ENCODE results near the gene GFY. TPM values are rescaled to one million over a fixed set of nuclear protein-coding genes. Genes with fewer than 3 reads are reported as not detected.

GFY gene
- total and polyA plus RNA-seq, 2 donors (not counting 3 experiments of a cell fraction or from before 2014, with no cell fraction given), result not detected

- H3K36me3 ChIP-seq (ENCODE audit: control insufficient read depth in 2 of 2, extremely low read depth in 1 of 2, insufficient read depth in 2 of 2, low read length in 2 of 2), result no peaks in the 10 kb centered on the region
- H3K4me3 ChIP-seq (replicated peaks in 1 of 3; ENCODE audit: insufficient read depth in 1 of 3, low read depth in 1 of 3, low read length in 3 of 3), result no peak overlapping the region
- CTCF ChIA-PET, result no interaction called here
- no peaks in the 10 kb centered on the region for H3K79me2 ChIP-seq (ENCODE audit: control insufficient read depth, insufficient read depth, low read length)
- H3K27ac ChIP-seq (ENCODE audit: insufficient read depth, low read depth, low read length), result no peak overlapping the region
- DNase-seq (ENCODE audit: low read depth, low spot score) (no peak), FAIRE-seq (no peak)
- TF ChIP-seq GATA2 (IDR thresholded peaks at IDR 0.05; ENCODE audit: insufficient read depth, insufficient read length, low read depth, low read length) (no peak), JUN (IDR thresholded peaks at IDR 0.05; ENCODE audit: borderline replicate concordance, insufficient read depth, insufficient read length, low read depth) (no peak), EZH2 (IDR thresholded peaks at IDR 0.05; ENCODE audit: borderline replicate concordance, low read depth, low read length, severe bottlenecking) (no peak)
- no peaks in the 10 kb centered on the region for H3K9me1 ChIP-seq (replicated peaks; ENCODE audit: control insufficient read depth, extremely low read depth, insufficient read depth, low read length)
- H3K4me2 ChIP-seq (ENCODE audit: insufficient read depth, low read length), result no peak overlapping the region
- no peak overlapping the region for H2AFZ ChIP-seq (ENCODE audit: low read depth, low read length)
- POLR2A ChIA-PET, result no interaction called here
- intact Hi-C loops (cut with micrococcal nuclease), result no loop called here
- no peaks in the 10 kb centered on the region for H4K20me1 ChIP-seq (replicated peaks; ENCODE audit: control insufficient read depth, extremely low read depth, insufficient read depth, low read length)
- dilution Hi-C loops (cut with MboI; ENCODE audit: extremely low pct_ligation_motif_present, low sequenced_read_pairs), result no loop called here
- H3K27me3 ChIP-seq (ENCODE audit: control insufficient read depth in 2 of 2, insufficient read depth in 2 of 2, low read length in 2 of 2), result peaks cover 76 to 92% of the 10 kb centered on the region in 2 experiments
- no peaks in the 10 kb centered on the region for H3K9me3 ChIP-seq (replicated peaks; ENCODE audit: control insufficient read depth, insufficient read depth, low read length)
- BruUV-seq (replicated peaks), result no TSS peak
- no peaks in the 10 kb centered on the region for H3K4me1 ChIP-seq (ENCODE audit: control insufficient read depth, extremely low read depth, insufficient read depth, low read length)
- no peak overlapping the region for H3K9ac ChIP-seq (replicated peaks; ENCODE audit: extremely low read depth, insufficient read depth, low read length)
Measured at GRCh38 chr19:49423985-49424303, 1.2 kb upstream of the GFY start.

- H3K4me2 ChIP-seq (ENCODE audit: insufficient read depth, low read length), result no peak overlapping the region
- no peak for FAIRE-seq
Measured at GRCh38 chr19:49425922-49426592, 869 bp downstream of the GFY start.

More at GRCh38 chr19:49425922-49426592, 869 bp downstream of the GFY start:
- Histone ChIP-seq H4K20me1 (replicated peaks; ENCODE audit: control insufficient read depth, extremely low read depth, insufficient read depth, low read length) (no peaks in the 10 kb centered on the region), H3K4me1 (ENCODE audit: control insufficient read depth, extremely low read depth, insufficient read depth, low read length) (no peaks in the 10 kb centered on the region), H3K27me3 (ENCODE audit: control insufficient read depth in 2 of 2, insufficient read depth in 2 of 2, low read length in 2 of 2) (peaks cover 80 to 86% of the 10 kb centered on the region in 2 experiments), H3K36me3 (ENCODE audit: control insufficient read depth in 2 of 2, extremely low read depth in 1 of 2, insufficient read depth in 2 of 2, low read length in 2 of 2) (no peaks in the 10 kb centered on the region), H2AFZ (ENCODE audit: low read depth, low read length) (no peak overlapping the region), H3K9ac (replicated peaks; ENCODE audit: extremely low read depth, insufficient read depth, low read length) (no peak overlapping the region), H3K79me2 (ENCODE audit: control insufficient read depth, insufficient read depth, low read length) (no peaks in the 10 kb centered on the region), H3K9me1 (replicated peaks; ENCODE audit: control insufficient read depth, extremely low read depth, insufficient read depth, low read length) (no peaks in the 10 kb centered on the region), H3K9me3 (replicated peaks; ENCODE audit: control insufficient read depth, insufficient read depth, low read length) (no peaks in the 10 kb centered on the region), H3K27ac (ENCODE audit: insufficient read depth, low read depth, low read length) (no peak overlapping the region), H3K4me3 (replicated peaks in 1 of 3; ENCODE audit: insufficient read depth in 1 of 3, low read depth in 1 of 3, low read length in 3 of 3) (no peak overlapping the region)
- TF ChIP-seq GATA2 (IDR thresholded peaks at IDR 0.05; ENCODE audit: insufficient read depth, insufficient read length, low read depth, low read length), result no peak
- TF ChIP-seq MYC (IDR thresholded peaks at IDR 0.05; ENCODE audit: low read depth, low read length), result no peak
- TF ChIP-seq POLR2AphosphoS5 (IDR thresholded peaks at IDR 0.05; ENCODE audit: insufficient read depth, low read depth, low read length), result no peak
- intact Hi-C loops (cut with micrococcal nuclease) (no loop called here), dilution Hi-C loops (cut with MboI; ENCODE audit: extremely low pct_ligation_motif_present, low sequenced_read_pairs) (no loop called here)
- POLR2A ChIA-PET, result no interaction called here
- CTCF ChIA-PET, result interaction anchor here (2.1 to 2.4 kb wide), 2 partner anchors 10 to 17 kb away, joined by 7 to 10 read pairs; no protein-coding TSS in a partner anchor
- DNase-seq (ENCODE audit: low read depth, low spot score), result no peak
- no TSS peak for BruUV-seq (replicated peaks)

All from endothelial cell of umbilical vein (primary cell).